Stimulated activated CD4-positive, alpha-beta T cell treated with anti-CD3 and anti-CD28 coated beads, Interleukin-1b, Interleukin-23, amount 100 ng/mL, for 4 hours (primary cell): ENCODE measurements around the gene AGPS.
"Not testable (repeated sequence)": the region's sequence is repeated elsewhere in the genome, so short reads cannot be mapped to it uniquely, and the experiment has no call there.

Source experiments
- DNase-seq, 2 donors: peaks; one replicate each; pipeline ENCODE4 v3.0.0-alpha.2; 2020; ENCODE audit warnings: low read depth in 2 of 2

Gene AGPS

DNA sequence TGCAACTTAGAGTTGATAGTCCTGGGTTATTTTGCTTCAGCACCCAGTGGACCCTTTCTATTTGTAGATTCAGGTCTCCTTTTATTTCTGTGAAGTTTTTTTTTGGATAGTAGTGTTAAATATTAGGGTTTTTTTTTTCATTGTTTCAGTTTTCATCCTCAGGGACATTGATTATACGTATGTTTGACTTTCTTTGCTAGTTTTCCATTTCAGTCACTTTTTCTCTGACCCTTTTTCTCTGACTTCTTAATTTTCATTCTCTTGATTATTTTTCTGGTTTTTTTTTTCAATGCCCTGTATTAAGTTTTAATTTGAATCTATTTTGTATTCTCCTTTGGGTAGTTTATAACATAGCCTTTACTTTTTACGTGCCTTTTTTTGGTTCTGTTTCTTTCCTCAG lies 79.4 kb downstream of the AGPS start:
- DNase-seq = no peak

DNA sequence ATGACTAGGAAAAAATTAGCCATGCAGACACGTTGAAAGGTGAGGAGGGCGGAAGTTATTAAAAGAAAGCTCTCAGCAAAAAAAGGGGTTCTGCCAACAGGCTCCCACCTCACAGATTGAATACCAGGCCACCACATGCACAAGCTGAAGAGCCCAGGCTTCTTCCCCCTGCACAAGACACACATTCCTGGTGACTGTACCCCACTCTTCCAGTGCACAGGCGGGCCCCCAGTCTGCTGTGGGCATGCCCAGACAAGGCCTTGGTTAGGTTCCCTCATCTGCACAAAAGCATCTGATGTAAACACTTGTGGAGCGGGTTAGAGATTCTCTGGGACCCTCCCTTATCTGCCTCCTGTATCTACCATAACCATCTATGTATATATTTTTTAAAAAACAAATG lies 81.7 kb downstream of the AGPS start:
- no peak for DNase-seq

DNA sequence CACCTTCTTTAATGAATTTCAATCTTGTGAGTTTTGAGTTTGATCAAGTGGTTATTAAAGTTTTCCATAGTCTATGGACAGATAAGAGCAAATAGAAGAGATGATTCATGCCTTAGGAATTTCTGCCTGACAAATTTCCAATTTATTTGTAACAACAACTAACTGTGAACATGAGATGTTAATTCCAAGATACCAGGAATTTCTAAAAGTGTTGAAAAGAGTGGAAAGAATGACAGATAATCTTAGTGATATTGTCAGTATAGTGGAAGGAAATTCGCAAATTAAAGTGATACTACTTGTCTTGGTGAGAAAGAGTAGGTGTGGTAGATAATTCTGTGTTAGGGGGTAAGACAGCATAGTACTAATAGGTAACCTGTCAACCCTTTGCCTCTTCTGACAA lies 82.4 kb downstream of the AGPS start:
- DNase-seq = no peak

DNA sequence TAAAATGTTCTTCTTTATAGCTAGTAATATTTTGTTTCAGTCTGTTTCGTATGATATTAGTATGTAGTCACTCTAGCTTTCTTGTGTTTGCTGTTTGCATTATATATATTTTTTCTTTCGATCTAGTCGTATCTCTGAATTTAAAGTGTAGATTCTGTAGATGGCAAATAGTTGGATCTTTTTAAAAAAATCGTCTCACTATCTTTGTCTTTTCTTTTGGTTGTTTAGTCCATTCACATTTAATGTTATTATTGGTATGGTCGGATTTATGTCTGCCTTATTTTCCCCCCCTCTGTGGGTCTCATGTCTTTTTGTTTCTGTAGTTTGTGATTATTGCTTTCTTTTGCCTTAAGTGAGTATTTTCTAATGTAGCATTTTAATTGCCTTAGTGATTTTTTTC lies 84.3 kb downstream of the AGPS start:
- no peak for DNase-seq

DNA sequence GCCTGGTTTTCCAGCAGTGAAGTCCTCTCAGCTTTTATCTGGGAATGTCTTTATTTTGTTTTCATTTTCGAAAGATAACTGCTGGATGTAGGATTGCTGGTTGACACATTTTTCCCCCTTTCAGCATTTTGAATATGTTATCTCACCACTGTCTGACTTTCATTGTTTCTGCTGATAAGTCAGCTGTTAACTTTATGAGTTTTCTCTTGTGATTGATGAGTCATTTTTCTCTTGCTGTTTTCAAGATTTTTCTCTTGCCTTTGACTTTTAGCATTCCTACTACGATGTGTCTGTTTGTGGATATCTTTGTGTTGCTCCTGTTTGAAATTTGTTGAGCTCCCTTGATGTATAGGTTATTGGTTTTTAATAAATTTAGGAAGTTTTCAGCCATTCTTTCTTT lies 85.5 kb downstream of the AGPS start:
- DNase-seq = no peak

DNA sequence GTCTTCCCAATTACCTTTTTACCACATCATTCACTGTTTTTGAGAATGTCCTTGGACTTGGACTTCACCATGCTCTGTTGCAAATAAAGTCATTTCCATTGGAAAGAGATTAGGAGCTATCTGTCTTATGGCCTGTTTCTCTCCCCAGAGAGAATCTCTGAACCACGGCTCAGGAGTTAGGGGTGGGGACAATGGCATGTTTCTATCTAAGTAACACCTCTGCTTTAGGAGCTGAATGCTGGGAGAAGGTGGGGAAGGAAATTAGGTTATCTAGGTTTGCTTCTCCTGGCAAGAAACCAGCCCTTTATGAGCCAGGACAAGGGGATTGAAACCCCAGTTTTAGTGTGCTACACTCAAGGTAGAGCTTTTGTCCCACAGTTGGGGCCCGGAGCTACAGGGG lies 86.3 kb downstream of the AGPS start:
- no peak for DNase-seq

DNA sequence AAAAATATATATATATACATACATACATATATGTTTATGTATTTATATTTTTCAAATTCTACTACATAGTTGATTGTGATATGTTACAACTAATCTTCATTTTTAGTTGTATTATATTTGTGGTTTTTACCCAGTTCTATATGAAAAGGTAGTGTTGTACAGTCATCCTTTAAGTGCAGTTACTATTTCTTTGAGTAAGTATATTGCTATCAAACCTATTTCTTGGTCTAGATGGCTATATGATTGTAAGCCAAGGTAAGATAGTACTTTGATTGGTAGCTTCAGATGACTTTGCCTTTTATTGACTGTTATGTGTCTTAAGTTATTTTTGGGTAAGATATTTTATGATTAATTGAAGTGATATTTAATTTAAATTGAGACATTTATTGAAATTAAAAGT lies 89.6 kb downstream of the AGPS start:
- no peak for DNase-seq

DNA sequence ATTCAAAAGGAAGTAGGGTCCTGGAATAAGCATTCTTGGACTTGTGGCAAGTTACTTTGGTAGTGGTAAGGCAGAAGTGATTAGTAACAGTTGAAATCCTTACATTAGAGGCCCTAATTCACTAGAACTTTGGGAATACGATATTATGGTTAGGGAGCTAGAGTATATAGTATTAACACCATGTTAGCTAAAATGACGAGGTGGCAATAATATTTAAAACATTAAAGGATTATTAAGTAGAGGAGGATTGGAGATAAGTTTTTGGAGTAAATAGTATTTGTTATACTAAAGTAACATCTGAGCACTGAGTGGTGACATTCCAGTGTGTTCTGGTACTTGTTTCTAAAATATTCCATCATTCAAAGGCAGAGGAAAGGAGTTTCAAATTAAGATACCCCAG lies 91.0 kb downstream of the AGPS start:
- no peak for DNase-seq

DNA sequence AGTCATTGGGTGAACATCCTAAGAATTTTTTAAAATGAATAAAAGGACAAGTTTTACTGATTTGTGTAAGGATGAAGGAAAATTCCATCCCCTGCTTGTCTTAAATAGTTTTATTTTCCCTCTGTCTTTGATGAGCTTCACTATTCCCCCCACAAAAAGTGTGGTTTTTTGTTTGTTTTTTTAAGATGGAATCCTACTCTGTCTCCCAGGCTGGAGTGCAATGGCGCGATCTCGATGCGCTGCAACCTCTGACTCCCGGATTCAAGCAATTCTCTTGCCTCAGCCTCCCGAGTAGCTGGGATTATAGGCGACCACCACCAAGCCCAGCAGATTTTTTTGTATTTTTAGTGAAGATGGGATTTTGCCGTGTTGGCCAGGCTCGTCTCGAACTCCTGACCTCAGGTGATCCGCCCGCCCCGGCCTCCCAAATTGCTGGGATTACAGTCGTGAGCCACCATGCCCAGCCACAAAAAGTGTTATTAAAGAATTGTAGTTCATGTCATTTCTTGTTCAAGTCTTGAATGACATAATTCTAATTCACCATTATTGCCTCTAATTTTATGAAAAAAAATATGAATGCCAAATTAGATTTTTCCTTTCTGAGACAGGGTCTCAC lies 91.7 kb downstream of the AGPS start:
- DNase-seq = no peak

DNA sequence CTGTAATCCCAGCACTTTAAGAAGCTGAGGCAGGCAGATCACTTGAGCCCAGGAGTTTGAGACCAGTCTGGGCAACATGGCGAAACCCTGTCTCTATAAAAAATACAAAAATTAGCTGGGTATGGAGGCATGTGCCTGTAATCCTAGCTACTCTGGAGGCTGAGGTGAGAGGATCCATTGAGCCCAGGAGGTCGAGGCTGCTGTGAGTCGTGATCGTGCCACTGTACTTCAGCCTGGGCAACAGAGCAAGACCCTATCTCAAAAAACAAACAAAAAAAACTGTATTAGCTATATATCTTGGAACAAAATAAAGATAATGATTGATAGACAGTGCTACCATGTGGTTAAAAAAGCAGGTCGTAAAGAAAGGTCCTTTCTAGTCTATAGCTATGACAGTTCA lies 93.1 kb downstream of the AGPS start:
- not testable (repeated sequence) for DNase-seq

DNA sequence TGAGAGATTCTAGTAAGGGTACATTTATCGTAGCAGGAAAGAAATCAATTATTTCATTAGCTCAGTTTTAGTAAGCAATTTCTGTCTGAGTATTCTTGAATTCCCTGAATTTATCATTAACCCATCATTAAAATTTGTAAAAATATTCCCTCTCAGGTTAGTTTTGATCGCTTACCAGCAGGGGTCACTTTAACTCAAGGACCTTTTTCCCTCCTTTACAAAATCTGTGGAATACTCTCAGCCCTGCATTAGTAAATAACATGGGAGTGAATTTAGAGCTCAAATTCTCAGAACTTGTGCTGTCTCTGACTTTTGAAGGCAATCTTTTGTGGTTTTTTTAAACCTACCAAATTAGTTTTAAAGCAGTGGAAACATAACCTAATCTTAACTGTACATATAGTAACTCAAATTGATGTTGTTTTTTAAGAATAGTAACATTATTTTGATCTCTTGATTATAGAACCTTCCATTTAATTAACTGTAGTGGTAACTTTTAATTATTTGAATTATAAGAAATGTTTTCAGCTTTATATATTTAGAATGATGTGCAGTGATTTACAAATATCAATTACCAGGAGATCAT lies 97.2 kb downstream of the AGPS start:
- no peak for DNase-seq

DNA sequence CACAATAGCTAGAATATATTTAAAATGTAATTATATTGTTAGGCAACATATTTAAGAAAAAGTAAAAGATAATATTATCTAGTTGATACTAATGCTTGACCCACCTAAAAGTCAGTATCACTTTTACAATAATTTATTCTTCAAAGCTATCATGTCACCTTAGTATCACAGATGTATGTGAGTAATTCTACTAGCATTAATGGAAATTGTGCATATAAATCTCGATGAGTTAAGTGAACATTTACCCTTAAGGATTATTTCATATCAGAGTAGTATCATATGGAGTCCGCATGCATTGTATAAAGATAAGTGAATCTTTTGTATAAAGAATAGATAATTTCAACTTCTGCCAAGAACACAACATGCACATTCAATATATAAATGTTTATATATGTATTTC lies 103.4 kb downstream of the AGPS start:
- no peak for DNase-seq

DNA sequence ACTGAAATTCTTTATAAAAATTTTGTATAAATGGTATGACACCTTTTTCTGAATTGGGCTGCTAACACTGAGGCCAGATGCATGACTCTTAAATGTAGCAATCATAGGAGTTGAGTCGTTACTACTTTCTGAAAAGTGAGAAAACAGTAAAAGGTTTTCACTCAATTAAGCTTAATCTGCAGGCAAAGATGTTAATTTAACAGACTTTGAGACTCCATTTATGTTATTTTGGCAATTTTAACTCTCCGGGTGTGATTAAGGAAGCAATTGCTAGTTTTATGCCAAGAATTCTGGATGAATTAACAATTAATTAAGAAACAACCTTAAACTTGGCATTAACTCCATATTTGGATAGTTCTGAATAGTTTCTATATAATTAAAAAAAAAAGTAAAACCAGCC lies 104.3 kb downstream of the AGPS start:
- DNase-seq = no peak

DNA sequence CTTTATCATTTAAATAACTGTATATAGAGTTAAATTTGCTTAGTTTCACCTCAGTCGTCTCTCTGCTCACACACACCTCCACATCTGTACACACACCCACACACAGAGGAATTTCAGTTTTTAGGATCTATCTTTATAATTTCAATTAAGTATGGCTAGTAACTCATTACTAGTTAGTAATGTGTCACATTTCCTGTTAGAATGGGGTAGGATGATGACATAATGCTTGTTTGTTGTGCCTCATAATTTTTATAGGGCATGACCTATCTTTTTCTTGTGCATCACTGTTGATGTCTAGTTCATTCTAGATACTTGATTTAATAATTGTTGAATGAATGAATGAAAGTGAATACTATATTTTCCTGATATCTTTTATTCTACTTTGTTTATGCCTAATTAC lies 108.6 kb downstream of the AGPS start:
- no peak for DNase-seq

DNA sequence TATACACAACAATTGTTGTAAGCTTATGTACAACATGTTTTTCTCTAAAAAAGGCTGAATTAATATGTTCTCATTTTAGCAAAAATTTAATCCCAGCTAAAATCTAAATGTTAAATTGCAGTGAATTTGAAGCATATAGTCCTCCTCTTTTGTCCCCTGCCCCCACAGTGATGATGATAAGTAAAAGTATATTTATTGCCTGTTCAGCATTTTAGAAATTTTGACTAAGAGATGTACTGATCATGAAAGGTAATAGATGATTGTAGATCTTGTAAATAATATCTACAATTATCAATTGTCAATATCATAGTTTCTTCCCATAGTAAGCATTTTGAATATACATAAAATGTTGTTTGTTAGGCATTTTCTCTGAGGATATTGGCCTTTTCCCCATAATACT lies 113.9 kb downstream of the AGPS start:
- DNase-seq = no peak

DNA sequence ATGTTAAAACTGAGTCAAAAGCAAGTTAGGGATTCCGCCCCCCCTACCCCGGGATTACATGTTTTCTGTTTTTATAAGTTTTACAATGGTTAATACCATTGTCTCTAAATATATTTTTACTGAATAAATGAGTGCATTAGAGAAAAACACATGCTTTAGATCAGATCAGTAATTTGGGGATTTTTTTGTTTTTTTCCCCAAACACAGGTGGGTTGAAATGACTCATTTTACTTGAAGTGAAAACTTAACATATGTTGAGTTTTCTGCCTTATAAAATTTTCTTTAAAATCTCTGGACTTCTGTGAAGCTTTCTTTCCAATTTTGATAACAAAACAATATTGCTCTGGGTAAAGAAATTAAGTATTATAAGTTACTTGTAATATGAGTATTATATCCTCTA lies 114.4 kb downstream of the AGPS start:
- DNase-seq = no peak

DNA sequence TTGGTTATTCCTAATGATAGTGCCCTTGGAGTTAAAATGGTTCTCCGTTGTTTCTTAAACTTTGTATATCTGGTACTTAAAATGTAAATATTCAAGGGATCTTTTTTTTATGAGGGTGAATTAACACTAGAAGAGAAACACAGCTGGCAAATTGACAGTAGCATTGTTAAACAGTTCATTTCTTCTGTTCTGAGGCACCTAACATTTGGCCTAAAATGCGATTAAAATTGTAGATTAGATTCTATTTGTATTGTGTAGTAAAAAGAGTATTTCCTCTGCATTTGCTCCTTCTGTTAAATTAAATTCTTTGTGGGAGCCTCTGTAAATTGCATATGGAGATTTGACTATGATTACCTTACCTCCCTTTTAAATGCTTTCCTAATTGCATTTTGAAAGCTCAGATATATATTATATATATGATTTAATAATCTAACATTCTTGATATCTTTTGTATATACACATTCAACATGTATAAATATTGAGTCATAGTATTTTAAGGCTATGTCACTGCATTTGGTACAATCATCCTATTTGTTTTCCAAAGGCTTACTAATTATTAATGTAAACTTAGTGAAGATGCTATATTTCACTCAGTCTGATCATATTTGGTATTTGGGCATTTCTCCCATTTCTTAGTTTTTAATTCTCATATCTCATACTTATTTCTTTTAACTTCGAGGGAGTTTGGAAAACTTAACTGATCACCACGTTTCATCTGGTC lies 124.4 kb downstream of the AGPS start:
- no peak for DNase-seq

DNA sequence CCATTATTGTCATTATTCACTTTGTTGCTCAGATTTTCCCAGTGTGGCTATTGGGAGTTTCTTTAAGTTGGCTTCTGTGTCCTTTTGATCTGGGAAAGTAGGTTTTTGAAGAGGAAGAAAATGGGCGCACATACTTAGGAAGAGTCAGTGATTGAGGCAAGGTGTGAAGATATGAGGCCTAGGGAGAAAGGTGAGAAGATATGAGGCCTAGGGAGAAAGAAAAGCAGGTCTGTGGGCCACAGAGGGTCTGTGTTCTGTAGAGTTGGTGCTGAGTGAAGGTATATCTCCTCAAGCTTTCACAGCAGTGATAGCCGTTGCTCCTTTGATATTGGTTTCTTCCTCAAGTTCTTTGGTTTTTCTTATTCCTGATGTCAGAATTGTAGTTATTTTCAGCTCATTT lies 126.2 kb downstream of the AGPS start:
- no peak for DNase-seq

DNA sequence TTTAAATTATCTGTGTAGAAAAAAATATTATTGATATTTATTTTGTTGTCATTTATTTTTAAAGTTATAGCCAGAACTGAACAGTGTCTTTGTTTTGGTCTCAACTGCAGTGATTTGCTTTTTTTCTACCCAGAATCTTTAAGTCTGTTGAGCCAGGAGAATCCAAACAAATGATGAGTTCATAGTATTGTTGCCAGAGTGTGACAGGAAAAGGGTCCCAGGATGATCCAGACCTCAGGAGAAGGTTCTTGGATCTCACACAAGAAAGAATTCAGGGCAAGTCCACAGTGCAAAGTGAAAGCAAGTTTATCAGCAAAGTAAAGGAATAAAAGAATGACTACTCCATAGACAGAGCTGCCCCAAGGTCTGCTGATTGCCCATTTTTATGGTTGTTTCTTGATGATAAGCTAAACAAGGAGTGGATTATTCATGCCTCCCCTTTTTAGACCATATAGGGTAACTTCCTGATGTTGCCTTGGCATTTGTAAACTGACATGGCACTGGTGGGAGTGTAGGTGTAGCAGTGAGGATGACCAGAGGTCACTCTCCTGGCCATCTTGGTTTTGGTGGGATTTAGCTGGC lies 127.1 kb downstream of the AGPS start:
- DNase-seq = no peak

DNA sequence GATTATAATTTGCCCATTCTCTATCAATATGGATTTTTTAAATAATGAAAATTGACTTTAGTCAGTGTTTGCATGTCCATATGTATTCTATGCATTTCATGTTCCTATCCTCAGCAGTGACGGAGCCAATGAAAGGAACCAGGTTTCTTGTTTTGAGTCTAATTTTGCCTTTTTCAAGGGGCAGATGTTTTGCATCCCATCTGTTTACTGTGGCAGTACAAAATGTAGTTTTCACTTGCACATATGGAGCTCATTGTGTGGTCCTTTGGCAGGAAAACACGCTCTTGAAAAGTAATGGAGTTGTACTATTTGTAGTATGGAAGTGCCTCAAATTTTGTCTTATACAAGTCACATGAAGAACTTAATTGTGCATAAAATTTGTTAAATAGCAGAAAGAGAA lies 127.8 kb downstream of the AGPS start:
- no peak for DNase-seq

DNA sequence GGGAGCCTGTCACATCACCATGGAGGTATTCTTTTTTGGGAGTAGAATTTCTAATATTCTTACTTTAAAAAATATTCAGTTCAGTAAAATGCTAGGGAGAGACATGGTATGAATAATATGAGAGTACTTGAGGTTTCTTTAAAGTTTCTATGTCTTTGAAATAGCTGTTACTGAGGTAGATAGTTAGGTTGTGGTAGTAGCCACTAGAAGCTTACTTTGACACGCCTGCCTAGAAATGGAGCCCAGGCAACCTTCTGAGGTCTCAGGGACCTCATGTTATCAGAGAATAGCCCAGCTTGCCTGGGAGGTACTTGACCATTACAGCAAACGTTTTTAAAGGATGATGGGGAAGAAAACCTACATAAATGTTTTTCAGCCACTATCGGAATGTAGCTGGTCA lies 131.2 kb downstream of the AGPS start:
- DNase-seq = no peak

DNA sequence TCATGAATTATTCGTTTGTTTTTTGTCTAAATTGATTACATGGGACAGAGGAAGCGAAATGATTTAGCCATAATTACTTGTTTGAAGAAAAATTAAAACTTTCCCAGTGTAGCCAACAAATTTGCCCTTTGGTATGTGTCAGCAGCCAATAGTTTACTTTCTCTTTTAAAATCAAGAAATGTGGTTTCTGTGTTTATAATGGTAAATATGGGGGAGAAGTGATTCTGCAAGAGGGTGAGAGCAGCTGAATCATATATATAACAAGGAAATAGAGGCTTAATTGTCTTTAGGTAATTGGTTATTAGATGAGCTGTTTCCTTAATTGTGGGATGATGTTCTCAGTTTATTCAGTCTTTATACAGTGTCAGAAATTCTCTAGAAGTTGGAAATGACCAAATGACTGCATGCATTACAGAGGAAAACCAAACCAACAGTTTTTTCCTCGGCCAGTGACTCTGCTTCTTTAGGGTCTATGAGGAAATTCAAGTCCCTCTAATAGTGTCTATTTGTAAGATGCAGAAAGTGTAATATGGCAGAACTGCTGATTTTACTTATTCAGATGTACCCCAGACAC lies 132.9 kb downstream of the AGPS start:
- DNase-seq = no peak

DNA sequence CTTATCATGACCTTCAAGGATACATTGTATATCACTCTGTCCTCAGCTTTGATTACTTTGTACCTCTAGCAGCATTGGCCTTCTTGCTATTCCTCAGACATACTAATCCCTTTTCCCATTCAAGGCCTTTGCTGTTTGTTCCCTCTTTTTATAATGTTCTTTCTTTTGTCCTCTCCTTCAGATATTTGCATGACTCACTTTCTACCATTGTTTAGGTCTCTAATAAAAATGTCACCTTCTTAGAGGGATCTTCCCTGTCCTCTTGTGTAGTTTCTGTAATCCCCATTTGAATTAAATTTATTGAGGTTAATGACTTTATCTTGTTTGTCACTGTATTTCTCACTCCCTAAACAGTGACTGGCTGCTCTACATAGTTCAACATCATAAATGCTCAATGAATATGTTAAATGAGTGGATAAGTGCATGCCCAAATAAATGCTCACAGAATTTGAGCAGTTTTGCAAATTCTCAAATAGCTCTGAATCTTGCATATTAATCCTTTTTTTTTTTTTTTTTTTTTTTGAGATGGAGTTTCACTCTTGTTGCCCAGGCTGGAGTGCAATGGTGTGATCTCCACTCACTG lies 135.9 kb downstream of the AGPS start:
- DNase-seq = no peak
